ENCODE measurements around the gene COQ4. TPM values are rescaled to one million over a fixed set of nuclear protein-coding genes. Genes with fewer than 3 reads are reported as not detected.

The COQ4 gene
- total RNA-seq, 6 experiments from 2014 or later = 29.8 to 33.3 (median 31.3) TPM

GRCh38 chr9:128344931-128345605 lies 22.4 kb downstream of the COQ4 start:
- no peak for DNase-seq
- Mint-ChIP-seq H3K4me1 (ENCODE audit: low read depth) (peaks cover 7% of the 10 kb centered on the region), H3K27ac (no peak overlapping the region), H3K36me3 (ENCODE audit: low read depth) (no peaks in the 10 kb centered on the region), H3K4me3 (no peak overlapping the region), H3K9me3 (no peaks in the 10 kb centered on the region), H3K27me3 (ENCODE audit: insufficient read depth) (no peaks in the 10 kb centered on the region; the same call in 1 of the 2 replicates)
- no peak; the same call in 1 of the 2 replicates for TF ChIP-seq CTCF (IDR thresholded peaks at IDR 0.05)

GRCh38 chr9:128349125-128349524 lies 26.5 kb downstream of the COQ4 start:
- no peak for TF ChIP-seq CTCF (IDR thresholded peaks at IDR 0.05)
- Mint-ChIP-seq H3K4me1 (ENCODE audit: low read depth) (no peaks in the 10 kb centered on the region), H3K27ac (no peak overlapping the region), H3K27me3 (ENCODE audit: insufficient read depth) (peaks cover 2% of the 10 kb centered on the region; the same call in 1 of the 2 replicates), H3K4me3 (no peak overlapping the region), H3K9me3 (no peaks in the 10 kb centered on the region), H3K36me3 (ENCODE audit: low read depth) (peaks cover 7% of the 10 kb centered on the region; the same call in 1 of the 2 replicates)
- DNase-seq = no peak

GRCh38 chr9:128349772-128350171 lies 27.1 kb downstream of the COQ4 start:
- Mint-ChIP-seq H3K4me3 (no peak overlapping the region), H3K9me3 (no peaks in the 10 kb centered on the region)

GRCh38 chr9:128355451-128355850 lies 32.8 kb downstream of the COQ4 start:
- TF ChIP-seq CTCF (IDR thresholded peaks at IDR 0.05) = no peak
- H3K4me1 Mint-ChIP-seq (ENCODE audit: low read depth) = peaks cover 17% of the 10 kb centered on the region
- peaks cover 5% of the 10 kb centered on the region for H3K27me3 Mint-ChIP-seq (ENCODE audit: insufficient read depth)
- no peak for DNase-seq
- peaks cover 7% of the 10 kb centered on the region; the same call in 1 of the 2 replicates for H3K36me3 Mint-ChIP-seq (ENCODE audit: low read depth)
- no peak overlapping the region for H3K27ac Mint-ChIP-seq
- H3K9me3 Mint-ChIP-seq = no peaks in the 10 kb centered on the region
- H3K4me3 Mint-ChIP-seq = no peak overlapping the region

More at GRCh38 chr9:128349772-128350171, 27.1 kb downstream of the COQ4 start:
- no peak for DNase-seq
- no peaks in the 10 kb centered on the region for H3K4me1 Mint-ChIP-seq (ENCODE audit: low read depth)
- H3K27me3 Mint-ChIP-seq (ENCODE audit: insufficient read depth) = peaks cover 2% of the 10 kb centered on the region; the same call in 1 of the 2 replicates
- H3K27ac Mint-ChIP-seq = no peak overlapping the region
- H3K36me3 Mint-ChIP-seq (ENCODE audit: low read depth) = peaks cover 7% of the 10 kb centered on the region; the same call in 1 of the 2 replicates
- no peak for TF ChIP-seq CTCF (IDR thresholded peaks at IDR 0.05)

GRCh38 chr9:128358090-128358489 lies 35.5 kb downstream of the COQ4 start:
- H3K36me3 Mint-ChIP-seq (ENCODE audit: low read depth) = no peaks in the 10 kb centered on the region; the same call in 1 of the 2 replicates
- TF ChIP-seq CTCF (IDR thresholded peaks at IDR 0.05) = no peak
- no peak for DNase-seq
- H3K27me3 Mint-ChIP-seq (ENCODE audit: insufficient read depth) = peaks cover 3% of the 10 kb centered on the region
- H3K9me3 Mint-ChIP-seq = no peaks in the 10 kb centered on the region
- peaks cover 40% of the 10 kb centered on the region for H3K4me1 Mint-ChIP-seq (ENCODE audit: low read depth)
- H3K4me3 Mint-ChIP-seq = no peak overlapping the region
- H3K27ac Mint-ChIP-seq = no peak overlapping the region
